ENCODE data around the gene ARHGAP30. TPM values are rescaled to one million over a fixed set of nuclear protein-coding genes. Genes with fewer than 3 reads are reported as not detected.
A peak's percentile ranks its signal among the peaks of the same experiment; 100 is the strongest.

ARHGAP30 gene
- total and polyA plus RNA-seq, 2 of the 8 experiments (the other 6 are each of a cell fraction or from before 2014, with no cell fraction given) = 0.27 to 0.39 TPM

DNA sequence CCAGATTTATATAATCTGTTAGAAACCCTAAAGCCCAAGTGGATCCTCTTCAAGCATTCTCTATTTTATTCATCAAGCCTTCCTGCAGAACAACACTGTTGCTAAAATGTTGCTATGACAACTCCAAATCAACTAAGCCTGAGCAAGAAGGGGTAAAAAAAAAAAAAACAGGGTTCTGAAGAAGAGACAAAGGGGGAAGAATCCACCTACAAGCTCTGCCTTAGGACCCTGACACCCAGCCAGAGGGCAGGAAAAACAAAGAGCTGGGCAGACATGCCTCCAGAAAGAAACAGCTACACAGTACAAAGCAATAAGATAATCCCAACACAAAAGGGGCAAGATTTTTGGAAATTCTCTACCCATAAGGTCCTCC is 25.2 kb downstream of the ARHGAP30 start:
- peaks cover 0 to 6% (median 2%) of the 10 kb centered on the region in 4 experiments; a peak in 5 of 7 replicates for H3K4me1 ChIP-seq (replicated peaks in 1 of 4; ENCODE audit: control insufficient read depth in 3 of 4, insufficient read depth in 4 of 4, low read length in 3 of 4)
- H2BK15ac ChIP-seq (ENCODE audit: low read length) = no peak overlapping the region
- ChIA-PET POLR2A (ENCODE audit: partially characterized antibody) (interaction anchor here (0.6 to 4.0 kb wide), 11 partner anchors 10 to 114 kb away, joined by 3 to 28 read pairs (median 12); partner anchors contain the start of genes DEDD, F11R and KLHDC9), CTCF (ENCODE audit: partially characterized antibody) (interaction anchor here (0.6 to 4.1 kb wide), 12 partner anchors 11 to 1176 kb away, joined by 3 to 26 read pairs (median 6); partner anchors contain the start of genes F11R and KLHDC9)
- H3K4me3 ChIP-seq (ENCODE audit: extremely low read depth in 1 of 4, insufficient read depth in 2 of 4, low read depth in 3 of 4, low read length in 4 of 4) = peak overlapping the region; percentile 75 to 98 (median 87)
- no peak for DNase-seq (ENCODE audit: low read depth in 1 of 2, low spot score in 2 of 2)
- no peak overlapping the region for H3K23ac ChIP-seq (ENCODE audit: insufficient read length)
- TF ChIP-seq EP300 (IDR thresholded peaks at IDR 0.05; ENCODE audit: borderline replicate concordance in 1 of 2, low read depth in 2 of 2, low read length in 2 of 2) (no peak), EZH2 (IDR thresholded peaks at IDR 0.05; ENCODE audit: low read depth, low read length, severe bottlenecking) (peak; percentile 29), POLR2AphosphoS5 (IDR thresholded peaks at IDR 0.05; ENCODE audit: low read depth, low read length) (no peak)
- peak overlapping the region in 3 of 4 experiments; percentile 35 to 92 (median 91); a peak in 3 of 7 replicates for H3K9ac ChIP-seq (replicated peaks in 1 of 4; ENCODE audit: extremely low read depth in 1 of 4, low read depth in 3 of 4, low read length in 3 of 4)
- H2BK120ac ChIP-seq (replicated peaks; ENCODE audit: low read depth, low read length) = no peak overlapping the region
- no peak overlapping the region for H4K5ac ChIP-seq (ENCODE audit: insufficient read length, low read depth, low read length)
- H3K36me3 ChIP-seq (ENCODE audit: control insufficient read depth in 2 of 4, insufficient read depth in 4 of 4, low read length in 3 of 4) = peaks cover 23 to 35% (median 28%) of the 10 kb centered on the region in 4 experiments; a peak in 6 of 8 replicates
- peaks cover 0 to 12% of the 10 kb centered on the region in 2 experiments; a peak in 1 of 4 replicates for H3K9me3 ChIP-seq (ENCODE audit: insufficient read depth in 2 of 2, low read depth in 1 of 2, low read length in 1 of 2)
- peaks cover 0 to 20% of the 10 kb centered on the region in 2 experiments; a peak in 2 of 4 replicates for H3K79me2 ChIP-seq (ENCODE audit: control insufficient read depth in 1 of 2, insufficient read depth in 2 of 2, low read length in 2 of 2)
- no peak overlapping the region for H2BK12ac ChIP-seq (ENCODE audit: low read depth, low read length)
- peaks cover 7% of the 10 kb centered on the region for H3K79me1 ChIP-seq (ENCODE audit: low read depth, low read length)
- H3K56ac ChIP-seq (replicated peaks; ENCODE audit: insufficient read length, low read depth, low read length) = no peak overlapping the region
- peaks cover 0 to 17% (median 8%) of the 10 kb centered on the region in 4 experiments; a peak in 6 of 7 replicates for H3K27me3 ChIP-seq (replicated peaks in 1 of 4; ENCODE audit: control insufficient read depth in 3 of 4, extremely low read depth in 1 of 4, insufficient read depth in 3 of 4, low read length in 3 of 4)
- H2AFZ ChIP-seq (ENCODE audit: low read length) = no peak overlapping the region
- H4K91ac ChIP-seq (replicated peaks; ENCODE audit: insufficient read length, low read length) = no peak overlapping the region
- no peak overlapping the region for H2AK5ac ChIP-seq (ENCODE audit: low read depth, low read length)
- no peak overlapping the region for H3K18ac ChIP-seq (ENCODE audit: extremely low read depth, low read length)
- H2BK20ac ChIP-seq (ENCODE audit: low read length) = no peak overlapping the region
- H2BK5ac ChIP-seq (ENCODE audit: low read depth, low read length) = no peak overlapping the region
- H3K27ac ChIP-seq (ENCODE audit: low read depth, low read length) = no peak overlapping the region
- peak overlapping the region; percentile 85 to 100 for H3K4me2 ChIP-seq (ENCODE audit: insufficient read depth in 1 of 2, low read depth in 2 of 2, low read length in 2 of 2)
- H3K23me2 ChIP-seq (ENCODE audit: low read depth, low read length) = peaks cover 7% of the 10 kb centered on the region
- no peak overlapping the region for H4K8ac ChIP-seq (ENCODE audit: extremely low read depth, insufficient read depth, low read length)
- H4K20me1 ChIP-seq (replicated peaks in 1 of 2; ENCODE audit: control insufficient read depth in 1 of 2, insufficient read depth in 2 of 2, low read length in 2 of 2) = peaks cover 0 to under 1% of the 10 kb centered on the region in 2 experiments
- FAIRE-seq = no peak
- no peak overlapping the region for H3K4ac ChIP-seq (replicated peaks; ENCODE audit: insufficient read length, low read depth, low read length)
- no peak overlapping the region for H3K14ac ChIP-seq (ENCODE audit: insufficient read length)

All from H1 (cell line).